NCI-H2107 (cell line): ENCODE results near the gene TBC1D3K.
"Not testable (repeated sequence)": the region's sequence is repeated elsewhere in the genome, so short reads cannot be mapped to it uniquely, and the experiment has no call there.

Experiments used
- DNase-seq: peaks from one replicate; lab custom pipeline; 2025; lab: John Stamatoyannopoulos, UW

TBC1D3K gene

GRCh38 chr17:37924115-37924514 is at the start of gene TBC1D3K:
Gene TBC1D3K, plus strand, starts transcription at chr17:37924415. Its CDS starts 1,585 bp downstream, at chr17:37926000.
- not testable (repeated sequence) for DNase-seq

GRCh38 chr17:37884516-37884915 is 39.7 kb upstream of the TBC1D3K start:
- no peak for DNase-seq

- no peak for DNase-seq
These were observed 39.1 kb upstream of the TBC1D3K start for GRCh38 chr17:37885136-37885535.

GRCh38 chr17:37888881-37889280 is 35.3 kb upstream of the TBC1D3K start:
- DNase-seq, result no peak

GRCh38 chr17:37896961-37897360 is 27.3 kb upstream of the TBC1D3K start:
- not testable (repeated sequence) for DNase-seq
